Activated CD4-positive, alpha-beta T cell treated with anti-CD3 and anti-CD28 coated beads for 4 hours (primary cell): Measurements from ENCODE around the gene MPHOSPH9.
"Not testable (repeated sequence)": the region's sequence is repeated elsewhere in the genome, so short reads cannot be mapped to it uniquely, and the experiment has no call there.

ENCODE experiments used
- DNase-seq, 2 donors: peaks; one replicate each; pipeline ENCODE4 v3.0.0-alpha.2; 2020

The MPHOSPH9 gene

GRCh38 chr12:123227581-123228258 lies 5.2 kb downstream of the MPHOSPH9 start:
- no peak for DNase-seq

- no peak for DNase-seq
These were observed 7.5 kb downstream of the MPHOSPH9 start for GRCh38 chr12:123225443-123225842.

GRCh38 chr12:123223241-123223668 lies 9.7 kb downstream of the MPHOSPH9 start:
- peak; percentile 49 to 50 for DNase-seq

GRCh38 chr12:123207815-123208214 lies 25.1 kb downstream of the MPHOSPH9 start:
- DNase-seq: not testable (repeated sequence)

GRCh38 chr12:123206794-123207193 lies 26.1 kb downstream of the MPHOSPH9 start:
- not testable (repeated sequence) for DNase-seq

- no peak for DNase-seq
These were observed 32.5 kb downstream of the MPHOSPH9 start for GRCh38 chr12:123200414-123200813.

GRCh38 chr12:123199936-123200335 lies 33.0 kb downstream of the MPHOSPH9 start:
- no peak for DNase-seq

GRCh38 chr12:123187637-123188036 lies 45.3 kb downstream of the MPHOSPH9 start:
- DNase-seq: no peak

- DNase-seq: no peak
These were observed 52.8 kb downstream of the MPHOSPH9 start for GRCh38 chr12:123180171-123180570.

GRCh38 chr12:123171967-123172366 lies 61.0 kb downstream of the MPHOSPH9 start:
- DNase-seq: no peak

GRCh38 chr12:123167329-123167728 lies 65.6 kb downstream of the MPHOSPH9 start:
- no peak for DNase-seq

- no peak for DNase-seq
These were observed 67.4 kb downstream of the MPHOSPH9 start for GRCh38 chr12:123165537-123165936.

GRCh38 chr12:123164710-123165261 lies 68.2 kb downstream of the MPHOSPH9 start:
- no peak for DNase-seq

GRCh38 chr12:123164222-123164621 lies 68.7 kb downstream of the MPHOSPH9 start:
- DNase-seq: no peak

- DNase-seq: no peak
These were observed 69.7 kb downstream of the MPHOSPH9 start for GRCh38 chr12:123163227-123163626.

GRCh38 chr12:123160801-123161487 lies 72.0 kb downstream of the MPHOSPH9 start:
- DNase-seq: no peak

GRCh38 chr12:123153906-123154305 lies 79.0 kb downstream of the MPHOSPH9 start:
- no peak for DNase-seq

- no peak for DNase-seq
These were observed 80.1 kb downstream of the MPHOSPH9 start for GRCh38 chr12:123152833-123153232.

GRCh38 chr12:123151457-123152454 lies 81.2 kb downstream of the MPHOSPH9 start:
- no peak for DNase-seq

GRCh38 chr12:123150744-123151456 lies 82.0 kb downstream of the MPHOSPH9 start, which contains the start of gene PITPNM2:
PITPNM2 (minus strand) TSS chr12:123151090; CDS start chr12:123034590, 116,500 bp downstream.
- DNase-seq: peak; percentile 57 to 60

- peak; percentile 20 to 27 for DNase-seq
These were observed 82.6 kb downstream of the MPHOSPH9 start for GRCh38 chr12:123150275-123150743.
